Sciatic nerve (tissue), 2 donors: ENCODE data around the gene RPS6KA4. TPM values are rescaled to one million over a fixed set of nuclear protein-coding genes. Genes with fewer than 3 reads are reported as not detected.
"Not testable (repeated sequence)": the region's sequence is repeated elsewhere in the genome, so short reads cannot be mapped to it uniquely, and the experiment has no call there.

ENCODE experiments used
- ATAC-seq: fragments of 200-7000 bp; cut with Tn5 transposase; one replicate; pipeline ENCODE4 v1.9.1; 2020; ENCODE audit warnings: mild to moderate bottlenecking, moderate library complexity
- DNase-seq: peaks from one replicate; pipeline ENCODE4 v3.0.0-alpha.2; 2020; ENCODE audit warnings: low spot score
- intact Hi-C: fragments of 100-400 bp; cut with DNase I; formaldehyde crosslinking; loops from one replicate; pipeline ENCODE4 v1.14.2; 2022
- total RNA-seq: library from RNA; stranded (reverse); fragmentation: NEBNext Ultra II Directional; extraction: Animal tissue kit (Norgen Biotek cat#: 25700); gene quantifications from one replicate; pipeline ENCODE4 v1.2.1, GENCODE V29; 2021
- donor health status: DM: no; HTN: no; CAD: no.
- donor health status: DM: no; HTN: no; CAD: no.

RPS6KA4 gene
- total RNA-seq, 1 donor from 2014 or later, result 23.8 TPM

GRCh38 chr11:64323984-64324383 lies 35.0 kb upstream of the RPS6KA4 start:
- intact Hi-C loops, ATAC-seq, DNase-seq: not testable (repeated sequence)

GRCh38 chr11:64324692-64325469 lies 34.1 kb upstream of the RPS6KA4 start:
- ATAC-seq (no peak), DNase-seq (no peak)
- intact Hi-C loops, result no loop called here

- ATAC-seq, result no peak
- DNase-seq, result no peak
- intact Hi-C loops, result no loop called here
Measured at GRCh38 chr11:64327375-64327774, 31.6 kb upstream of the RPS6KA4 start.

GRCh38 chr11:64327993-64328392 lies 31.0 kb upstream of the RPS6KA4 start:
- intact Hi-C loops, result no loop called here
- DNase-seq, result no peak
- no peak for ATAC-seq

GRCh38 chr11:64330888-64331287 lies 28.1 kb upstream of the RPS6KA4 start:
- ATAC-seq, result no peak
- intact Hi-C loops, result no loop called here
- no peak for DNase-seq

GRCh38 chr11:64331569-64332371 lies 27.2 kb upstream of the RPS6KA4 start:
- no peak for DNase-seq
- peak; percentile 58 for ATAC-seq
- intact Hi-C loops, result no loop called here

- DNase-seq, result no peak
- no peak for ATAC-seq
- intact Hi-C loops, result no loop called here
Measured at GRCh38 chr11:64333556-64333955, 25.4 kb upstream of the RPS6KA4 start.

GRCh38 chr11:64334764-64335735 lies 23.9 kb upstream of the RPS6KA4 start:
- ATAC-seq (no peak), DNase-seq (no peak)
- intact Hi-C loops, result no loop called here

GRCh38 chr11:64337538-64338249 lies 21.3 kb upstream of the RPS6KA4 start:
- intact Hi-C loops, result no loop called here
- DNase-seq (no peak), ATAC-seq (no peak)

- intact Hi-C loops, result no loop called here
- no peak for DNase-seq
- no peak for ATAC-seq
Measured at GRCh38 chr11:64338716-64339115, 20.2 kb upstream of the RPS6KA4 start.

- intact Hi-C loops, result no loop called here
- no peak for DNase-seq
- ATAC-seq, result no peak
Measured at GRCh38 chr11:64339286-64339685, 19.7 kb upstream of the RPS6KA4 start.

- ATAC-seq (peak; percentile 37), DNase-seq (no peak)
- intact Hi-C loops, result no loop called here
Measured at GRCh38 chr11:64339754-64340408, 19.1 kb upstream of the RPS6KA4 start, which contains the start of gene CCDC88B. TSS of gene CCDC88B (plus strand) at chr11:64340204. CDS start at chr11:64340267, 63 bp downstream.

GRCh38 chr11:64340671-64341335 lies 18.2 kb upstream of the RPS6KA4 start:
- ATAC-seq (peak; percentile 3), DNase-seq (peak; percentile 78)
- intact Hi-C loops, result no loop called here

GRCh38 chr11:64341429-64341828 lies 17.5 kb upstream of the RPS6KA4 start:
- ATAC-seq, result no peak
- intact Hi-C loops, result no loop called here
- DNase-seq, result no peak

GRCh38 chr11:64341851-64342791 lies 16.8 kb upstream of the RPS6KA4 start:
- DNase-seq (peak; percentile 94), ATAC-seq (peak; percentile 89)
- intact Hi-C loops, result no loop called here
